ENCODE data around the gene SPANXN5. TPM values are rescaled to one million over a fixed set of nuclear protein-coding genes. Genes with fewer than 3 reads are reported as not detected.

The SPANXN5 gene
- total RNA-seq = not detected in 2 replicates

GRCh38 chrX:52797327-52797726 lies at the start of gene SPANXN5:
TSS of gene SPANXN5 (minus strand) at chrX:52797427. CDS start at chrX:52797348, 79 bp downstream.

GRCh38 chrX:52811065-52811625 lies 13.9 kb upstream of the SPANXN5 start, which contains the start of gene XAGE5:
TSS of gene XAGE5 (plus strand) at chrX:52811287. CDS start at chrX:52812567, 1,280 bp downstream.

GRCh38 chrX:52750952-52751351 lies 46.3 kb downstream of the SPANXN5 start, which contains the start of gene SSX2B:
TSS of gene SSX2B (plus strand) at chrX:52751252. CDS start at chrX:52752681, 1,429 bp downstream.

Other genes with a start within 250 kb of the SPANXN5 start
- not detected in 2 replicates for gene SSX7, start 142.5 kb downstream of the SPANXN5 start, total RNA-seq
- not detected in 2 replicates for gene SSX2, start 90.2 kb downstream of the SPANXN5 start, total RNA-seq
- not detected in 2 replicates for gene SSX2B, start 46.2 kb downstream of the SPANXN5 start, total RNA-seq
- gene XAGE5, start 13.9 kb upstream of the SPANXN5 start, total RNA-seq = not detected in 2 replicates
- not detected in 2 replicates for gene XAGE3, start 70.7 kb upstream of the SPANXN5 start, total RNA-seq
- 6.5 and 12.3 TPM in 2 replicates for gene FAM156B, start 99.9 kb upstream of the SPANXN5 start, total RNA-seq
- 11.0 and 11.7 TPM in 2 replicates for gene FAM156A, start 161.1 kb upstream of the SPANXN5 start, total RNA-seq